ENCODE results near the gene CHST12.

The CHST12 gene

DNA sequence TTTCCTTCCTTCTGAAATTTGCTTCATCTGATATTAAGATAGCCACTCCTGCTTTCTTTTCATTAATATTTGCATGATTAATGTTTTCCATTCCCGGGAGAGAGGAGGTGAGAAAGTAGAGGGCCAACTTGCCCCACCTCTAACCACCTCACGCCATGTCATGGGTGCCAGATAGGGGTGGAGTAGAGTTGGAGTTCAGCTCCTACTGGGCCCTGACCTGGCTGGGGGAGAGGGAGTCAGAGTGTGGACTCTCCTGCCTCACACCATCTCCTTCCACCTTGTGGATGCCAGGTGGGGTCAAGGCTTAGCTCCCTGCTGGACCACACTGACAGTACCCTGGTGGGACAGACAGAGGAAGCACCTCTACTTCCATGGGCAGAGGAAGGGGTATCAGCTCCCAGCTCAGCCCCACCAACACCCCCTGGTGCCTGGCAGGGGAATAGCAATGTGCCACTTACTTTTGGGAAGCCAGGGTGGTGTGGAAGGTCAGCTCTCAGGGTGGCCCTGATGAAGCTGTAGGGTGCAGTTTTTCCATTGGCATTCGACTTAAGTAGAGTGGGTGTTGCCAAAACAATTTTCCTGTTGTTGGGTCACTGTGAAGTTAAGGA lies 28.0 kb downstream of the CHST12 start:
- Histone ChIP-seq H3K27me3 (ENCODE audit: control insufficient read depth, insufficient read depth, low read length) (no peaks in the 10 kb centered on the region), H3K36me3 (ENCODE audit: control insufficient read depth, low read depth, low read length) (peaks cover 7% of the 10 kb centered on the region), H3K4me1 (ENCODE audit: control insufficient read depth, low read depth, low read length) (no peaks in the 10 kb centered on the region), H3K27ac (ENCODE audit: low read length) (no peak overlapping the region), H3K9ac (ENCODE audit: low read length) (no peak overlapping the region), H3K4me3 (ENCODE audit: low read length) (no peak overlapping the region), H3K9me3 (ENCODE audit: control insufficient read depth, low read depth, low read length) (no peaks in the 10 kb centered on the region)

DNA sequence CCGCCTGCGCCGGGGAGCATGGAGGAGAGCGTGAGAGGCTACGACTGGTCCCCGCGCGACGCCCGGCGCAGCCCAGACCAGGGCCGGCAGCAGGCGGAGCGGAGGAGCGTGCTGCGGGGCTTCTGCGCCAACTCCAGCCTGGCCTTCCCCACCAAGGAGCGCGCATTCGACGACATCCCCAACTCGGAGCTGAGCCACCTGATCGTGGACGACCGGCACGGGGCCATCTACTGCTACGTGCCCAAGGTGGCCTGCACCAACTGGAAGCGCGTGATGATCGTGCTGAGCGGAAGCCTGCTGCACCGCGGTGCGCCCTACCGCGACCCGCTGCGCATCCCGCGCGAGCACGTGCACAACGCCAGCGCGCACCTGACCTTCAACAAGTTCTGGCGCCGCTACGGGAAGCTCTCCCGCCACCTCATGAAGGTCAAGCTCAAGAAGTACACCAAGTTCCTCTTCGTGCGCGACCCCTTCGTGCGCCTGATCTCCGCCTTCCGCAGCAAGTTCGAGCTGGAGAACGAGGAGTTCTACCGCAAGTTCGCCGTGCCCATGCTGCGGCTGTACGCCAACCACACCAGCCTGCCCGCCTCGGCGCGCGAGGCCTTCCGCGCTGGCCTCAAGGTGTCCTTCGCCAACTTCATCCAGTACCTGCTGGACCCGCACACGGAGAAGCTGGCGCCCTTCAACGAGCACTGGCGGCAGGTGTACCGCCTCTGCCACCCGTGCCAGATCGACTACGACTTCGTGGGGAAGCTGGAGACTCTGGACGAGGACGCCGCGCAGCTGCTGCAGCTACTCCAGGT lies 29.7 kb downstream of the CHST12 start:
- H3K9ac ChIP-seq (ENCODE audit: low read length) = no peak overlapping the region
- H3K27me3 ChIP-seq (ENCODE audit: control insufficient read depth, insufficient read depth, low read length) = no peaks in the 10 kb centered on the region
- H3K27ac ChIP-seq (ENCODE audit: low read length) = no peak overlapping the region
- no peaks in the 10 kb centered on the region for H3K9me3 ChIP-seq (ENCODE audit: control insufficient read depth, low read depth, low read length)
- peaks cover 7% of the 10 kb centered on the region for H3K36me3 ChIP-seq (ENCODE audit: control insufficient read depth, low read depth, low read length)
- H3K4me1 ChIP-seq (ENCODE audit: control insufficient read depth, low read depth, low read length) = no peaks in the 10 kb centered on the region
- H3K4me3 ChIP-seq (ENCODE audit: low read length) = no peak overlapping the region

DNA sequence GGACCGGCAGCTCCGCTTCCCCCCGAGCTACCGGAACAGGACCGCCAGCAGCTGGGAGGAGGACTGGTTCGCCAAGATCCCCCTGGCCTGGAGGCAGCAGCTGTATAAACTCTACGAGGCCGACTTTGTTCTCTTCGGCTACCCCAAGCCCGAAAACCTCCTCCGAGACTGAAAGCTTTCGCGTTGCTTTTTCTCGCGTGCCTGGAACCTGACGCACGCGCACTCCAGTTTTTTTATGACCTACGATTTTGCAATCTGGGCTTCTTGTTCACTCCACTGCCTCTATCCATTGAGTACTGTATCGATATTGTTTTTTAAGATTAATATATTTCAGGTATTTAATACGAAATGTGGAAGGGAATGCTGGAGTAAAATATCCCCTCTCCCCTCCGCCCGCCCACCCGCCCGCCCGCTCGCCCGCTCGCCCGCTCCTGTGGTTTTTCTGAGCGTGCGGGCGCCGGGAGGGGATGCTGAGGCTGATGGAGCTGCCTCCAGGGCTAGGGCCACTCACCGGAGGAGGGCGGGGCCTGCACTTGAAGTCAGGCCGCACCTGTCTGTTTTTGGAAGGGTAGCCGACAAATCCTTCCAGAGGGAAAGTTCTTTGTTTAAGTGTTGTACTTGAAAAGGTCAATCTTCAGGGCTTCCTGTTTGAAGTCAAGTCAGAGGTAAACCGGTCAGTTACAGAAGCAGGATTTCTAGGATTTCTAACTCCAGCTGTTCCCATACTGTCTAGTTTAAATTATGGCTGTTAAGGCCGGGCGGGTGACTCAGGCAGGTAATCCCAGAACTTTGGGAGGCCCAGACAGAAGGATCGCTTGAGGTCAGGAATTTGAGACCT lies 30.5 kb downstream of the CHST12 start:
- no peak overlapping the region for H3K9ac ChIP-seq (ENCODE audit: low read length)
- no peak overlapping the region for H3K4me3 ChIP-seq (ENCODE audit: low read length)
- no peaks in the 10 kb centered on the region for H3K4me1 ChIP-seq (ENCODE audit: control insufficient read depth, low read depth, low read length)
- H3K27me3 ChIP-seq (ENCODE audit: control insufficient read depth, insufficient read depth, low read length) = no peaks in the 10 kb centered on the region
- no peaks in the 10 kb centered on the region for H3K9me3 ChIP-seq (ENCODE audit: control insufficient read depth, low read depth, low read length)
- peaks cover 7% of the 10 kb centered on the region for H3K36me3 ChIP-seq (ENCODE audit: control insufficient read depth, low read depth, low read length)
- H3K27ac ChIP-seq (ENCODE audit: low read length) = no peak overlapping the region

DNA sequence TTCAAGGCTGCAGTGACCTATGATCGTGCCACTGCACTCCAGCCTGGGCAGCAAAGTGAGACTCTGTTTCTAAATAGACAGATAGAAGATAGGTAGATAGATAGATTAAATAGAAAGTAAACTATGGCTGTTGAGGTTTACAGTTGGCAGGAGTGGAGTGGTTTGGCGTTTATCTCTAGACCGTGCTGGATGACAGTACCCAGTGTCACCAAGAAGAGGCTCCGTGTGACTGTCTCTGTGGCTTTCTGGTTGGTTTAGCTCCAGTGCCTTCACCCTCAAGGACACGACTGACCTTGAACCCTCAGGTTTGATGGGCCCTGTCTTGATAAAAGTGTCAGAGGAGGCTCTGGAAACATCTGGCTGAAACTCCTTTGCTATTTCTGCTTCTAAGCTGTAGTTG lies 31.7 kb downstream of the CHST12 start:
- no peak overlapping the region for H3K9ac ChIP-seq (ENCODE audit: low read length)
- no peaks in the 10 kb centered on the region for H3K9me3 ChIP-seq (ENCODE audit: control insufficient read depth, low read depth, low read length)
- H3K4me1 ChIP-seq (ENCODE audit: control insufficient read depth, low read depth, low read length) = no peaks in the 10 kb centered on the region
- no peak overlapping the region for H3K27ac ChIP-seq (ENCODE audit: low read length)
- peaks cover 7% of the 10 kb centered on the region for H3K36me3 ChIP-seq (ENCODE audit: control insufficient read depth, low read depth, low read length)
- H3K4me3 ChIP-seq (ENCODE audit: low read length) = no peak overlapping the region
- H3K27me3 ChIP-seq (ENCODE audit: control insufficient read depth, insufficient read depth, low read length) = no peaks in the 10 kb centered on the region

DNA sequence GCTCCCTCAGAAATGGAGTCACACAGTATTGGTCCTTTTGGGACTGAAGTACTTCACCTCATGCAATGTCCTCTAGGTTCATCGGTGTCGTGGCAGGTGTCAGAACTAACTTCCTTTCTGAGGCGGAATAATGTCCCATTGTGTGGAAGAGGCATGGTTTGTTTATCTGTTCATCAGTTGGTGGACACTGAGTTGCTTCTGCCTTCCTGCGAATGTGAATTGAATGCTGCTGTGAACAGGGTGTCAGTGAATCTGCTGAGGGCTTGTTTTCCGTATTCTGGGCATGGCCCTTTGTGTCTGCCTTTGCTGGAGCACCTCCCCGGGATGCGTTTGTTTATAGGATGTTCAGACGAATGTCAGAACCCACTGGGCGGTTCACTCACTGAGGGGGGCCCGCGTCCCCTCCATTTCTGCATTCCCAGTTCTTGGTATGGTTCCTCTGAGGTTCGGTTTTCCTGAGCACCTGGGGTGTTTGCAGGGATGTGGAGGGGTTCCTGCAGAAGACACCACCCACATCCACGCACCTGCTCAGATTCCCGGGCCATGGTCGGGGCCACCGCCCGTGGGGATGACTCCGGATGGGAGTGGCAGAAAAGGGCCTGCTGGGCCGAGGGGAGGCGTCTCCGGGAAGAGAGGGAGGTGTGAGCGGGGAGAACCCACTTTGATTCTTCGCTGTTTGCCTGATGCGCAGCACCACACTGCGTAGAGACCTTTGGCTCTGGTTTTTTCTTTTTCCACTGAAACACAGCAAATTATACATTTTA lies 33.1 kb downstream of the CHST12 start:
- no peaks in the 10 kb centered on the region for H3K27me3 ChIP-seq (ENCODE audit: control insufficient read depth, insufficient read depth, low read length)
- peaks cover 7% of the 10 kb centered on the region for H3K36me3 ChIP-seq (ENCODE audit: control insufficient read depth, low read depth, low read length)
- H3K4me3 ChIP-seq (ENCODE audit: low read length) = no peak overlapping the region
- no peaks in the 10 kb centered on the region for H3K9me3 ChIP-seq (ENCODE audit: control insufficient read depth, low read depth, low read length)
- H3K4me1 ChIP-seq (ENCODE audit: control insufficient read depth, low read depth, low read length) = no peaks in the 10 kb centered on the region
- H3K9ac ChIP-seq (ENCODE audit: low read length) = no peak overlapping the region
- H3K27ac ChIP-seq (ENCODE audit: low read length) = no peak overlapping the region

DNA sequence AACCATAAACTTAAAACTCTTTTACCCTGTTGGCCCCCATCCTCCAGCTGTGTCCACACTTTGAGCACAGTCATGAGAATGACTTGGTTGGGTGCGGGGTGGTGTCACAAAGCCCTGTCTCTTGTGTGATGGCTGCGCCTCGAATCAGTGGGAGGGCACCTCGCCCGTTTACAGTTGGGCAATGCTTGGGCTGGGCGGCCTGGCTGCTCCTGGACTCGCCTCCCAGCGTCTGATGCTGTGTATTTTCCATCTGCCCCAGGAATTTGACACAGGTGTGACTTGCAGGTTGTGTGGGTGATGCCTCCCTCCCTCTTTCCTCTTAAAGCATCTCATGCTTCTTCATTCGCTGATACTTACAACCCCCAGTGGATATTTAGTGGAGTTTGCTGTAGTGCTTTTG lies 33.7 kb downstream of the CHST12 start:
- Histone ChIP-seq H3K27me3 (ENCODE audit: control insufficient read depth, insufficient read depth, low read length) (no peaks in the 10 kb centered on the region), H3K27ac (ENCODE audit: low read length) (no peak overlapping the region), H3K4me3 (ENCODE audit: low read length) (no peak overlapping the region), H3K9me3 (ENCODE audit: control insufficient read depth, low read depth, low read length) (no peaks in the 10 kb centered on the region), H3K36me3 (ENCODE audit: control insufficient read depth, low read depth, low read length) (peaks cover 7% of the 10 kb centered on the region), H3K4me1 (ENCODE audit: control insufficient read depth, low read depth, low read length) (no peaks in the 10 kb centered on the region), H3K9ac (ENCODE audit: low read length) (no peak overlapping the region)

DNA sequence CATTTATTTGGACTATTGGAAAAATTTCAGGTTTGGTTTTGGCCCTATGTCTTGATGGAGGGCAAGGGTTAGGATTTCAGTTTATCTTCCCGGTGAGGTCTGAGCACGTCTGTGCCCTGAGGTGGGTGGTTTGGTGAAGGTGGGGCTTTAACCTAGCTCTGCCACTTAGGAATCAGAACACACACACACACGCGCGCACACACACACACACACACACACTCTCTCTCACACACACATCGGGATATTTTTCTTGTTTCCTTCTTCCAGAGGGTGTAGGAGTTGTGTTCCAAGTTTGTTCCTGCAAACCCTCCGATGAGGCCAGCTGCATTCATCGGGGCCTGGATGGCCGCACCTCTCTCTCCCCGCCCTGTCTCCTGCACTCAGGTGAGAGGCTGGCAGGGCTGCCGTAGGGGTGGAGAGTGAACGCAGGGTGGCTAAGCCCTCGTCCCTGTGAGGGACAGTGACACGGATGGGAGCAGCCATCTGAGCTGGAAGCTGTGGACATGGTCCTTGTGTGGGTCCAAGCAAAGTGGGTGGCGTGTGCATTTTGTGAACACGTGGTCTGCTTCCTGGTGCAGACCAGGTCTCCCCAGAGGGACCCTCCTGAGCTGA lies 34.2 kb downstream of the CHST12 start:
- no peaks in the 10 kb centered on the region for H3K27me3 ChIP-seq (ENCODE audit: control insufficient read depth, insufficient read depth, low read length)
- no peak overlapping the region for H3K27ac ChIP-seq (ENCODE audit: low read length)
- H3K9ac ChIP-seq (ENCODE audit: low read length) = no peak overlapping the region
- H3K9me3 ChIP-seq (ENCODE audit: control insufficient read depth, low read depth, low read length) = no peaks in the 10 kb centered on the region
- peaks cover 7% of the 10 kb centered on the region for H3K36me3 ChIP-seq (ENCODE audit: control insufficient read depth, low read depth, low read length)
- no peak overlapping the region for H3K4me3 ChIP-seq (ENCODE audit: low read length)
- no peaks in the 10 kb centered on the region for H3K4me1 ChIP-seq (ENCODE audit: control insufficient read depth, low read depth, low read length)

DNA sequence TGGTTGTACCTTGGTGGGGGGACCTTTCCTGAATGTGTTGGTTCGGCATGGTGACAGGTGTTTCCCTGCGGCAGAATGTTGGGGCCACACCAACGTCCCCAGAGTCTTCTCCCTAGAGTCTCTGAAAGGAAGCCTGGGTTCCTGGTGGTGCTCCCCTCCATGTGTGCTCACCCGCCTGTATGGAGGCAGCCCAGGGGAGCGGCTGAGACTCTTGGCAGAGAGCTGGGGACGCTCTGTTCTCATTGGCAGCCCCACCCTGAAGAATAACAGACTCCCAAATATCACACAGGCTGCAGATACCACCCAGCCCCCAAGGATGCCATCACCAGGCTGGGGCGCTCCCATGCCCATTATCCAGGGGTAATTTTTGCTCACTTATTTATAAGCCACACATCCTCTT lies 34.8 kb downstream of the CHST12 start:
- Histone ChIP-seq H3K4me1 (ENCODE audit: control insufficient read depth, low read depth, low read length) (no peaks in the 10 kb centered on the region), H3K36me3 (ENCODE audit: control insufficient read depth, low read depth, low read length) (peaks cover 7% of the 10 kb centered on the region), H3K9me3 (ENCODE audit: control insufficient read depth, low read depth, low read length) (no peaks in the 10 kb centered on the region), H3K27me3 (ENCODE audit: control insufficient read depth, insufficient read depth, low read length) (no peaks in the 10 kb centered on the region), H3K9ac (ENCODE audit: low read length) (no peak overlapping the region), H3K4me3 (ENCODE audit: low read length) (no peak overlapping the region), H3K27ac (ENCODE audit: low read length) (no peak overlapping the region)

DNA sequence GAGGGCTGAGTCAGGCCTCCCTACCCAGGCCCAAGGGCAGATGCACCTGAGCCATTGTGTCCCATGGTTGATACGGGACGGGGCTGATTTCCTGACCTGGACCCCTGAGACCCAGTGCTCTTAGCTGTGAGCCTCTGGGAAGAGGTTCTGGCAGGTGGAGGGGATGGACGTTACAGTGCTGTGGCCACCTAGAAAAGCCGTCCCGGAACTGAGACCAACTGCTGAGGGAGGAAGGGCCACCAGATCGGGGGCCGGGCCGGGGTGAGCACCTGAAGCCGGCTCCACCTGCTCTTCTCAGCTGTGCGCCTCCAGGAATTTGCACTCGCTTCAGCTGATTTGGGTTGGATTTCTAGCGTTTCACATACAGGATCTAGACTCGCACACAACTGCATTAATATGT lies 35.4 kb downstream of the CHST12 start:
- Histone ChIP-seq H3K4me3 (ENCODE audit: low read length) (no peak overlapping the region), H3K36me3 (ENCODE audit: control insufficient read depth, low read depth, low read length) (peaks cover 7% of the 10 kb centered on the region), H3K9me3 (ENCODE audit: control insufficient read depth, low read depth, low read length) (no peaks in the 10 kb centered on the region), H3K4me1 (ENCODE audit: control insufficient read depth, low read depth, low read length) (no peaks in the 10 kb centered on the region), H3K27me3 (ENCODE audit: control insufficient read depth, insufficient read depth, low read length) (no peaks in the 10 kb centered on the region), H3K27ac (ENCODE audit: low read length) (no peak overlapping the region), H3K9ac (ENCODE audit: low read length) (no peak overlapping the region)

DNA sequence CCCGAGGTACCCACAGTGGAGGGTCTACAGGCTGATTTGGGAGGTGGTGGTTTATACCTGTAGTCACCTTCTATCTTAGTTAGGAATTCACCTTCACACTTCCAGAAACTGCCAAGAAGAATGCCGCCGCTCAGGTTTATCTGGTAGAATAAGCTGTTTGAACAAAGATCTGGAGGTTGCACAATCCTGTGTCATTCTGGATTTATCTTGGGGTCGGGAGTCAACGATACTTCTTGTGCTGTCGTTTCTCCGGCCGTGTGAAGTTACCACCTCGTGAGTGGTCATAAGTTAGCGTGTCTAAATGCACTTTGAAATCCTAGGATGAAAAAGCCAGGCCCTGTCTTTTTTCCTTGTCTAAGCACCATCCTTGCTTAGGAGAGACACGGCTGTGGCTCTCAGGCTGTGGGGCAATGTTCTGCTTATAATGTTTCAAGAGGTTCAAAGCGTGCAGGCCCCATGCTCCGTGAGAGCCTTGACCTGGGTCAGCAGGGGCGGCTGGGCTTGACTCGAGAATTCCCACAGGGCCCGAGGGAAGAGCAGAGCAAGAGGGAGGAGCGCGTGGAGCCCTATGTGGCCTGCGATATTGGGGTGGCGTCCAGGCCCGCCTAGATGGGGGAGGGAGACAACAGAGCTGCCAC lies 37.3 kb downstream of the CHST12 start:
- no peak overlapping the region for H3K27ac ChIP-seq (ENCODE audit: low read length)
- no peaks in the 10 kb centered on the region for H3K4me1 ChIP-seq (ENCODE audit: control insufficient read depth, low read depth, low read length)
- H3K9ac ChIP-seq (ENCODE audit: low read length) = no peak overlapping the region
- no peak overlapping the region for H3K4me3 ChIP-seq (ENCODE audit: low read length)
- H3K9me3 ChIP-seq (ENCODE audit: control insufficient read depth, low read depth, low read length) = no peaks in the 10 kb centered on the region
- no peaks in the 10 kb centered on the region for H3K36me3 ChIP-seq (ENCODE audit: control insufficient read depth, low read depth, low read length)
- no peaks in the 10 kb centered on the region for H3K27me3 ChIP-seq (ENCODE audit: control insufficient read depth, insufficient read depth, low read length)
